Inflammatory macrophage treated with lipopolysaccharide for 1 hour (primary cell): ENCODE data around the gene SLC25A51.
"Not testable (repeated sequence)": the region's sequence is repeated elsewhere in the genome, so short reads cannot be mapped to it uniquely, and the experiment has no call there.

ENCODE experiments used
- DNase-seq, 2 donors: peaks; one replicate each; pipeline ENCODE4 v3.0.0-alpha.2; 2020 to 2022

The SLC25A51 gene

GRCh38 chr9:37902796-37903646, 906 bp downstream of the SLC25A51 start:
- peak; percentile 20 to 29 for DNase-seq

- no peak for DNase-seq
These were observed 1.8 kb downstream of the SLC25A51 start for GRCh38 chr9:37902131-37902530.

GRCh38 chr9:37899041-37899440, 4.9 kb downstream of the SLC25A51 start:
- DNase-seq = no peak

GRCh38 chr9:37897665-37898064, 6.3 kb downstream of the SLC25A51 start:
- DNase-seq = no peak

GRCh38 chr9:37892063-37892462, 11.9 kb downstream of the SLC25A51 start:
- DNase-seq = no peak

GRCh38 chr9:37891042-37891441, 12.9 kb downstream of the SLC25A51 start:
- DNase-seq = not testable (repeated sequence)

GRCh38 chr9:37889536-37889935, 14.4 kb downstream of the SLC25A51 start:
- DNase-seq = no peak

- DNase-seq = peak; percentile 62 to 66
These were observed 15.8 kb downstream of the SLC25A51 start for GRCh38 chr9:37887977-37888583.

GRCh38 chr9:37880916-37881479, 22.9 kb downstream of the SLC25A51 start:
- DNase-seq = no peak

GRCh38 chr9:37876376-37876775, 27.6 kb downstream of the SLC25A51 start:
- no peak for DNase-seq

GRCh38 chr9:37873955-37874354, 30.0 kb downstream of the SLC25A51 start:
- DNase-seq = no peak

GRCh38 chr9:37870799-37871176, 33.1 kb downstream of the SLC25A51 start:
- no peak for DNase-seq

GRCh38 chr9:37870081-37870798, 33.7 kb downstream of the SLC25A51 start:
- no peak for DNase-seq

- no peak for DNase-seq
These were observed 41.4 kb downstream of the SLC25A51 start for GRCh38 chr9:37862530-37862929.

GRCh38 chr9:37859043-37859442, 44.9 kb downstream of the SLC25A51 start:
- DNase-seq = peak in 1 of 2 donors; percentile 10

GRCh38 chr9:37856551-37856950, 47.4 kb downstream of the SLC25A51 start:
- no peak for DNase-seq

GRCh38 chr9:37852222-37852621, 51.7 kb downstream of the SLC25A51 start:
- no peak for DNase-seq

- DNase-seq = peak; percentile 22 to 27
These were observed 63.2 kb downstream of the SLC25A51 start for GRCh38 chr9:37840560-37841194.

GRCh38 chr9:37839496-37840461, 64.1 kb downstream of the SLC25A51 start:
- DNase-seq = no peak
